CD8-positive, alpha-beta memory T cell (primary cell): ENCODE measurements around the gene VPS45. TPM values are rescaled to one million over a fixed set of nuclear protein-coding genes. Genes with fewer than 3 reads are reported as not detected.
A peak's percentile ranks its signal among the peaks of the same experiment; 100 is the strongest.
"Not testable (repeated sequence)": the region's sequence is repeated elsewhere in the genome, so short reads cannot be mapped to it uniquely, and the experiment has no call there.

Experiments used
- CTCF ChIA-PET: fragments of 350-600 bp; sonication (Branson Sonifier 250); formaldehyde crosslinking; loops from one replicate; lab custom pipeline; 2021; ENCODE audit warnings: antibody characterized with exemption; lab: Charles Lee
- POLR2A ChIA-PET: fragments of 350-600 bp; sonication (Branson Sonifier 250); formaldehyde crosslinking; loops from one replicate; lab custom pipeline; 2021; ENCODE audit warnings: antibody characterized with exemption; lab: Charles Lee
- DNase-seq, 5 donors: peaks; one replicate each; pipeline versions ENCODE4 v3.0.0 to v3.0.0-alpha.2; 2020 to 2022; ENCODE audit warnings: mixed read lengths in 1 of 5
- H3K27ac ChIP-seq: one replicate; pipeline ENCODE4 v1.7.0; 2013; ENCODE audit warnings: low read depth, mild to moderate bottlenecking, low read length, moderate library complexity
- H3K27me3 ChIP-seq: 2 replicates; pipeline ENCODE4 v1.7.0; 2013; ENCODE audit warnings: low read length, mild to moderate bottlenecking; ENCODE audit not compliant: insufficient read depth, poor library complexity, severe bottlenecking
- H3K36me3 ChIP-seq: 2 replicates; pipeline ENCODE4 v1.7.0; 2013; ENCODE audit warnings: mild to moderate bottlenecking, low read length, moderate library complexity; ENCODE audit not compliant: insufficient read depth
- H3K4me1 ChIP-seq: 2 replicates; pipeline ENCODE4 v1.7.0; 2013; ENCODE audit warnings: mild to moderate bottlenecking, low read length, moderate library complexity; ENCODE audit not compliant: insufficient read depth
- H3K4me3 ChIP-seq: 2 replicates; pipeline ENCODE4 v1.7.0; 2013; ENCODE audit warnings: mild to moderate bottlenecking, low read length
- H3K9me3 ChIP-seq: 2 replicates; pipeline ENCODE4 v1.7.0; 2013; ENCODE audit warnings: mild to moderate bottlenecking, low read length
- H3K27ac Mint-ChIP-seq, 8 donors: one replicate each; pipeline ENCODE4 v1.8.0; 2020 to 2021; ENCODE audit warnings: mixed read lengths in 8 of 8, mild to moderate bottlenecking in 6 of 8, inconsistent platforms in 3 of 8, moderate library complexity in 3 of 8
- H3K27me3 Mint-ChIP-seq, 2 donors: one replicate each; pipeline ENCODE4 v1.8.0; 2020 to 2021; ENCODE audit warnings: mixed read lengths in 2 of 2, mild to moderate bottlenecking in 1 of 2, moderate library complexity in 1 of 2
- H3K36me3 Mint-ChIP-seq, 3 donors: one replicate each; pipeline ENCODE4 v1.8.0; 2020 to 2021; ENCODE audit warnings: mixed read lengths in 3 of 3, inconsistent platforms in 1 of 3, mild to moderate bottlenecking in 1 of 3
- H3K4me1 Mint-ChIP-seq, 3 donors: one replicate each; pipeline ENCODE4 v1.8.0; 2020 to 2021; ENCODE audit warnings: mixed read lengths in 3 of 3, inconsistent platforms in 1 of 3, mild to moderate bottlenecking in 1 of 3
- H3K4me3 Mint-ChIP-seq, 7 donors: one replicate each; pipeline ENCODE4 v1.8.0; 2020 to 2021; ENCODE audit warnings: mixed read lengths in 7 of 7, mild to moderate bottlenecking in 6 of 7, moderate library complexity in 4 of 7, inconsistent platforms in 2 of 7
- H3K9me3 Mint-ChIP-seq, 5 donors: one replicate each; pipeline ENCODE4 v1.8.0; 2020 to 2022; ENCODE audit warnings: mixed read lengths in 5 of 5, mild to moderate bottlenecking in 3 of 5, moderate library complexity in 2 of 5, inconsistent platforms in 1 of 5
- polyA plus RNA-seq: library from polyadenylated mRNA; unstranded; fragments of 300-500 nt; fragmentation: Illumina TruSeq; gene quantifications from one replicate; pipeline ENCODE4 v1.2.3, GENCODE V29; 2021
- total RNA-seq, 2 experiments: library from RNA; stranded (reverse); gene quantifications; one replicate each; pipeline ENCODE4 v1.2.3, GENCODE V29; 2021

The VPS45 gene
- total and polyA plus RNA-seq, 3 experiments from 2014 or later, result 26.3 to 33.6 (median 27.5) TPM

DNA sequence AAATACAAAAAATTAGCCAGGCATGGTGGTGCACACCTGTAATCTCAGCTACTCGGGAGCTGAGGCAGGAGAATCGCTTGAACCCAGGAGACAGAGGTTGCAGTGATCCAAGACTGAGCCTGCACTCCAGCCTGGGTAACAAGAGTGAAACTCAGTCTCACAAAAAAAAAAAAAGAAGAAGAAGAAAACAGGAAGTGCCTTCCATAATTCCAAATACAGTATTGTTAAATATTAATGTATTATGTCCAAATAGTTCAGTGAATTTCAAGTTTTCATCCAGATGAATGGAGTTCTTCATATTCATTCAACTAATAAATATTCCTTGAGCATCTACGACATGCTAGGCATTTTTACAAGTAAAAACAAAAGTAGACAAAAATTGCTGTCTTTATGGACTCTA, 115.5 kb downstream of the VPS45 start:
- Histone ChIP-seq H3K9me3 (no peaks in the 10 kb centered on the region), H3K4me3 (no peak overlapping the region), H3K27ac (no peak overlapping the region), H3K36me3 (no peaks in the 10 kb centered on the region), H3K27me3 (no peaks in the 10 kb centered on the region), H3K4me1 (no peaks in the 10 kb centered on the region)
- no peaks in the 10 kb centered on the region for H3K9me3 Mint-ChIP-seq
- no peak overlapping the region for H3K27ac Mint-ChIP-seq
- H3K36me3 Mint-ChIP-seq, result no peaks in the 10 kb centered on the region
- no peaks in the 10 kb centered on the region for H3K27me3 Mint-ChIP-seq
- peaks cover 7 to 13% (median 10%) of the 10 kb centered on the region in 3 donors for H3K4me1 Mint-ChIP-seq
- ChIA-PET CTCF (no interaction called here), POLR2A (no interaction called here)
- DNase-seq, result no peak
- H3K4me3 Mint-ChIP-seq, result no peak overlapping the region

DNA sequence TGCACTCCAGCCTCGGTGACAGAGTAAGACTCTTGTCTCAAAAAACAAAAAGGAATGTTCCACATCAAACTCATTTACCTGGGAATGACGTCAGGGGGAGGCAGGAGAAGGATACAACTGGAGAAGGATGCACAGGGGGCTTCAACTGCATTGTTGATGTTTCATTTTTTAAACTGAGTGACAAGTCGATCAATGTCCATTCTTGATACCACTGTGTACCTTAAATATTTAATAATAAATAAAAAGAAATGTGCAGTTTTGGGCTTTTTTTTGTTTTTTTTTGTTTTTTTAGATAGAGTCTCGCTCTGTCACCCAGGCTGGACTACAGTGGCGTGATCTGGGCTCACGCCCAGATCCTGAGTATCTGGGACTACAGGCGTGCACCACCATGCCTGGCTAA, 117.9 kb downstream of the VPS45 start:
- Histone ChIP-seq H3K36me3 (no peaks in the 10 kb centered on the region), H3K4me3 (no peak overlapping the region), H3K27me3 (no peaks in the 10 kb centered on the region), H3K9me3 (no peaks in the 10 kb centered on the region), H3K27ac (no peak overlapping the region), H3K4me1 (no peaks in the 10 kb centered on the region)
- Mint-ChIP-seq H3K4me1 (peaks cover 7 to 13% (median 10%) of the 10 kb centered on the region in 3 donors), H3K4me3 (no peak overlapping the region), H3K27ac (no peak overlapping the region), H3K36me3 (no peaks in the 10 kb centered on the region), H3K27me3 (peaks cover 0 to 6% of the 10 kb centered on the region in 2 donors), H3K9me3 (no peaks in the 10 kb centered on the region)
- ChIA-PET CTCF (interaction anchor here (0.6 to 3.5 kb wide), 6 partner anchors 20 to 224 kb away, joined by 3 to 42 read pairs (median 18); partner anchors contain the start of gene VPS45), POLR2A (no interaction called here)
- DNase-seq, result no peak

DNA sequence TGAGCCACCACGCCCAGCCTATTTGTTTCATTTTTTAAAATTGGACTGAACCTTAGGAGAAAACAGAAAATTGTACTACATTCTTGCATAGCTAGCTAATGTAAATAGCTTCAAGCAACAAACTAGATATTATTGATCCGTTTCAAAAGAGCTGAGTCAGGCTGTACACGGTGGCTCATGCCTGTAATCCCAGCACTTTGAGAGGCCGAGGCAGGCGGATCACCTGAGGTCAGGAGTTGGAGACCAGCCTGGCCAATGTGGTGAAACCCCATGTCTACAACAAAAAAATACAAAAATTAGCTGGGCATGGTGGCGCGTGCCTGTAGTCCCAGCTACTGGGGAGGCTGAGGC, 118.8 kb downstream of the VPS45 start:
- DNase-seq, H3K4me3 ChIP-seq, H3K9me3 Mint-ChIP-seq, H3K36me3 Mint-ChIP-seq, H3K4me3 Mint-ChIP-seq, H3K9me3 ChIP-seq, H3K27me3 ChIP-seq, H3K27ac ChIP-seq, H3K36me3 ChIP-seq, H3K27me3 Mint-ChIP-seq, H3K4me1 ChIP-seq: not testable (repeated sequence)
- POLR2A ChIA-PET, result interaction anchor here (0.7 to 2.0 kb wide), 3 partner anchors 113 to 299 kb away, joined by 4 to 15 read pairs (median 14); a partner anchor contains a TSS
- H3K27ac Mint-ChIP-seq, result peak overlapping the region in 2 of 8 donors; percentile 68 to 72
- CTCF ChIA-PET, result interaction anchor here (0.8 to 3.5 kb wide), 20 partner anchors 11 to 298 kb away, joined by 3 to 42 read pairs (median 6); partner anchors contain the start of genes PLEKHO1 and VPS45
- H3K4me1 Mint-ChIP-seq, result peaks cover 7 to 13% (median 10%) of the 10 kb centered on the region in 3 donors

DNA sequence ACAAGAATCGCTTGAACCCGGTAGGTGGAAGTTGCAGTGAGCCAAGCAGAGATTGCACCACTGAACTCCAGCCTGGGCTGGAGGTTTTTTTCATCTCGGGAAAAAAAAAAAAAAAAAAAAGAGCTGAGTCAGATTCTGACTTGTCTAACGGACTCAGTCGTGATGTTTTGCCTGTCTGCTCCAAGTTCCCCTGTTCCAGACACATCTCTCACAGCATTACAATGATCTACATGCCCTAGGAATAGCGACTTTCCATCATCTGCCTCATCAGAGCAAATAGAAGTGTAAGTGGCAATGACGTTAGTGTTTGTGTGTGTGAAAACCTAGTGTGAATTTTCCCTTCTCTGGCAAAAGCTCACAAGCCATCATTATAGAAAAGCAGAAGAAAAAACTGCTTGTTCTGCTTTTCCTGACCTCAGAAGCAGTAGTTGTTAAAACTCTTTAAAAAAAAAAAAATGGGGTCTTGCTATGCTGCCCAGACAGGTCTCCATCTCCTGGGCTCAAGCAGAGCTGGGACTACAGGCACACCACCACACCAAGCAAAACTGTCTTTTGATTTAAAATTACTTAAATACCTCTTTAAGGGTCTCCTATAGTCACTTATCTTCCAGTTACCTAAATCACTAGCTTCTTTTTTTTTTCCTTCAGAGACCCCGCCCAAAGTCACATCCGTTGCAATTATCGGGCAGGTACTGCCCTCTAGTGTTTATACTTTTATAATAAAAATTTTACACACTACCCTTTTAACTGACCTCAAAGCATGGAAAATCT, 119.4 kb downstream of the VPS45 start:
- Histone ChIP-seq H3K36me3 (no peaks in the 10 kb centered on the region), H3K27ac (no peak overlapping the region), H3K27me3 (no peaks in the 10 kb centered on the region), H3K4me1 (no peaks in the 10 kb centered on the region), H3K4me3 (no peak overlapping the region), H3K9me3 (no peaks in the 10 kb centered on the region)
- ChIA-PET POLR2A (interaction anchor here (0.6 to 2.0 kb wide), 7 partner anchors 114 to 505 kb away, joined by 3 to 15 read pairs (median 4); a partner anchor contains a TSS), CTCF (interaction anchor here (0.6 to 3.5 kb wide), 33 partner anchors 9 to 299 kb away, joined by 3 to 42 read pairs (median 4); partner anchors contain the start of genes ANP32E, BOLA1, PLEKHO1 and VPS45)
- Mint-ChIP-seq H3K36me3 (no peaks in the 10 kb centered on the region), H3K27ac (peak overlapping the region in 6 of 8 donors; percentile 35 to 72 (median 62)), H3K27me3 (peaks cover 0 to 6% of the 10 kb centered on the region in 2 donors), H3K4me3 (peak overlapping the region in 5 of 7 donors; percentile 4 to 62 (median 33)), H3K4me1 (peaks cover 7 to 13% (median 10%) of the 10 kb centered on the region in 3 donors), H3K9me3 (no peaks in the 10 kb centered on the region)
- DNase-seq, result peak in 2 of 5 donors; percentile 45 to 59

DNA sequence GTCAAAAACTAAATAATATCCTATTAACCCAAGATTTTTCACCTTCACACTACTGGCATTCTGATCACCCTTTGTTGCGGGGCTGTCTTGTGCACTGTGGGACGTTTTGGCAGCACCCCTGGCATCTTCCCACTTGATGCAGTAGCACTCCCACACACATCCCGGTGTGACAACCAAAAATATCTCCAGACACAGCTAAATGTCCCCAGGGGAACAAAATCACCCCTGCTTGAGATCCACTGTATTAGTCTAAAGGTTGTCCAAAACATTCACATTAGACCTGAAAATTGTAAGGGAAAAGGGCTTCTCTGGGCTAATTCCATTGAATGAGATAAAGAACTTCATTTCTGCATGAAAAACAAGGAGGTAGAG, 120.0 kb downstream of the VPS45 start:
- no peaks in the 10 kb centered on the region for H3K4me1 ChIP-seq
- no peaks in the 10 kb centered on the region for H3K36me3 ChIP-seq
- peaks cover 1 to 6% of the 10 kb centered on the region in 2 donors for H3K27me3 Mint-ChIP-seq
- POLR2A ChIA-PET, result interaction anchor here (0.7 to 2.0 kb wide), 3 partner anchors 114 to 300 kb away, joined by 3 to 15 read pairs (median 14); a partner anchor contains a TSS
- no peaks in the 10 kb centered on the region for H3K9me3 ChIP-seq
- no peaks in the 10 kb centered on the region for H3K36me3 Mint-ChIP-seq
- H3K9me3 Mint-ChIP-seq, result no peaks in the 10 kb centered on the region
- no peak for DNase-seq
- no peaks in the 10 kb centered on the region for H3K27me3 ChIP-seq
- no peak overlapping the region for H3K4me3 Mint-ChIP-seq
- no peak overlapping the region for H3K4me3 ChIP-seq
- CTCF ChIA-PET, result interaction anchor here (0.7 to 3.5 kb wide), 25 partner anchors 10 to 300 kb away, joined by 3 to 42 read pairs (median 4); partner anchors contain the start of genes ANP32E, BOLA1 and VPS45
- H3K27ac ChIP-seq, result no peak overlapping the region
- peaks cover 7 to 13% (median 10%) of the 10 kb centered on the region in 3 donors for H3K4me1 Mint-ChIP-seq
- H3K27ac Mint-ChIP-seq, result peak overlapping the region in 2 of 8 donors; percentile 57 to 68

DNA sequence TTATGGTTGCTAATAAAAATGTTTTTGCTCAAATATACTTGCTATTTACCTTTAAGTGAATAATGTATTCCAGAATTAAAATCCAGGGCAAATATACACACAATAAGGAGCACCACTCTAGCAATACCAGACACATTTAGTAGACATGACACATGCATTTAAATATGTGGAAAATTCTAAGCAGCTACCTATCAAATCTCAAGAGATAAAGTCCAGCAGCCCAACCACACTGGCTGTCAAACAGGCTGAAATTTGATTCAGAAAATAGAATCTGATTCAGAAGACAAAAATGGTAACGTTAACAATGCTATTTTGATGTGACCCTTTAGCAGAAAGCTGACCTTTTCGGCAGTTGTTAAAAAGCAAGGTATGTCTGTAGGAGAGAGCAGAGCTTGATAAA, 124.4 kb downstream of the VPS45 start:
- no peaks in the 10 kb centered on the region for H3K9me3 ChIP-seq
- H3K36me3 ChIP-seq, result no peaks in the 10 kb centered on the region
- no peaks in the 10 kb centered on the region for H3K36me3 Mint-ChIP-seq
- no peak for DNase-seq
- no peak overlapping the region for H3K27ac Mint-ChIP-seq
- no peak overlapping the region for H3K4me3 ChIP-seq
- H3K27ac ChIP-seq, result no peak overlapping the region
- CTCF ChIA-PET, result no interaction called here
- no peaks in the 10 kb centered on the region for H3K4me1 ChIP-seq
- no peak overlapping the region for H3K4me3 Mint-ChIP-seq
- H3K4me1 Mint-ChIP-seq, result peaks cover 5 to 7% (median 6%) of the 10 kb centered on the region in 3 donors
- peaks cover 3 to 16% of the 10 kb centered on the region in 2 donors for H3K27me3 Mint-ChIP-seq
- no peaks in the 10 kb centered on the region for H3K27me3 ChIP-seq
- no peaks in the 10 kb centered on the region for H3K9me3 Mint-ChIP-seq
- POLR2A ChIA-PET, result no interaction called here

DNA sequence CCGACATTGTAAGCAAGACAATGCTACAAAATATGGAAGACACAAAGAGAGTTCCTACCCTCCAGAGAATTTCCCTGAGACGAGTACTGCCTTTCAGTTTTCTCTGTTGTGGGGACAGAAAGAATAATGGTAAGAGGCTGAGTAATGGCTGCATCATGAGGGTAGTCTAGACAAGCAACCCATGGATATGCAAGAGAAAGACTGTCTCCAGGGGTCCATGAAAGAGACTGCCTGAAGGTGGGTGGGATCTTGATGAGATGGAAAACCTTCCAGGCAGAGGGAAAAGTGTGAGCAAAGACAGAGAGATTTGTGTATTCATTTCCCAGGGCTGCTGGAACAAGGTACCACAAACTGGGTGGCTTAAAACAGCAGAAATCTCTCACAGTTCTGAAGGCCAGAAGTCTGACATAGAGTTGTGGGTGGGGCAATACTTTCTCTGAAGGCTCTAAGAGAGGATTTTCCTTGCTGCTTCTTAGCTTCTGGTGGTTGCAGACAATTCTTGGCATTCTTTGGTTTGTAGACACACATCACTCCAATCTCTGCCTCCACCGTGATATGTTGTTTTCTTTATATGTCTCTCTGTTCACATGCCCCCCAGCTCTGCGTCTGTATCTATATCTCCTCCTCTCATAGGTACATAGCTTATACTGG, 126.9 kb downstream of the VPS45 start:
- H3K9me3 Mint-ChIP-seq, result no peaks in the 10 kb centered on the region
- POLR2A ChIA-PET, result no interaction called here

More for the DNA sequence above, 126.9 kb downstream of the VPS45 start:
- CTCF ChIA-PET, result no interaction called here
- Histone ChIP-seq H3K4me3 (no peak overlapping the region), H3K4me1 (no peaks in the 10 kb centered on the region), H3K9me3 (no peaks in the 10 kb centered on the region), H3K27me3 (no peaks in the 10 kb centered on the region), H3K27ac (no peak overlapping the region), H3K36me3 (no peaks in the 10 kb centered on the region)
- H3K4me3 Mint-ChIP-seq, result no peak overlapping the region
- no peak for DNase-seq
- H3K36me3 Mint-ChIP-seq, result no peaks in the 10 kb centered on the region
- peaks cover 3 to 16% of the 10 kb centered on the region in 2 donors for H3K27me3 Mint-ChIP-seq
- H3K4me1 Mint-ChIP-seq, result no peaks in the 10 kb centered on the region
- H3K27ac Mint-ChIP-seq, result peak overlapping the region in 1 of 8 donors; percentile 10
